HepG2 (cell line): ENCODE results near the gene ZFP36L2. TPM values are rescaled to one million over a fixed set of nuclear protein-coding genes. Genes with fewer than 3 reads are reported as not detected.
A peak's percentile ranks its signal among the peaks of the same experiment; 100 is the strongest.

ENCODE experiments used
- ADNP ChIP-seq: sonication (generic); formaldehyde crosslinking; IDR thresholded peaks from 2 replicates; pipeline ENCODE4 v1.4.0; 2020; ENCODE audit warnings: missing genetic modification reagents
- ATF2 ChIP-seq: sonication (generic); formaldehyde crosslinking; IDR thresholded peaks from 2 replicates; pipeline ENCODE4 v1.4.0; 2020; ENCODE audit warnings: missing genetic modification reagents
- ATF7-NPFF ChIP-seq: sonication (generic); formaldehyde crosslinking; IDR thresholded peaks from 2 replicates; pipeline ENCODE4 v1.8.1; 2023; ENCODE audit warnings: mild to moderate bottlenecking, low read depth, missing genetic modification reagents, moderate library complexity
- FOSL1 ChIP-seq: sonication (generic); formaldehyde crosslinking; IDR thresholded peaks from 2 replicates; pipeline ENCODE4 v1.9.0; 2021; ENCODE audit warnings: missing genetic modification reagents, borderline replicate concordance
- FOXC1 ChIP-seq: sonication (generic); formaldehyde crosslinking; IDR thresholded peaks from 2 replicates; pipeline ENCODE4 v1.8.0; 2022; ENCODE audit warnings: mild to moderate bottlenecking, missing genetic modification reagents, borderline replicate concordance
- HINFP ChIP-seq: sonication (generic); formaldehyde crosslinking; IDR thresholded peaks from 2 replicates; pipeline ENCODE4 v1.4.0; 2020; ENCODE audit warnings: low read depth, mild to moderate bottlenecking, missing genetic modification reagents
- NR0B2 ChIP-seq: sonication (generic); formaldehyde crosslinking; IDR thresholded peaks from 2 replicates; pipeline ENCODE4 v1.4.0; 2020; ENCODE audit warnings: mild to moderate bottlenecking, missing genetic modification reagents
- PCBP2 ChIP-seq: fragments of 200-400 bp; formaldehyde crosslinking; optimal IDR thresholded peaks from 2 replicates; pipeline ENCODE3; 2018; ENCODE audit warnings: low read length, low read depth; ENCODE audit not compliant: poor library complexity, severe bottlenecking
- PHF20 ChIP-seq: sonication (generic); formaldehyde crosslinking; IDR thresholded peaks from 2 replicates; pipeline ENCODE4 v1.5.0; 2020; ENCODE audit warnings: mild to moderate bottlenecking, missing genetic modification reagents
- PRMT3 ChIP-seq: sonication (generic); formaldehyde crosslinking; IDR thresholded peaks from 2 replicates; pipeline ENCODE4 v1.8.1; 2022; ENCODE audit warnings: low read depth, mild to moderate bottlenecking, moderate library complexity, missing genetic modification reagents, borderline replicate concordance
- TERF1 ChIP-seq: sonication (generic); formaldehyde crosslinking; IDR thresholded peaks from 2 replicates; pipeline ENCODE4 v1.8.0; 2022; ENCODE audit warnings: mild to moderate bottlenecking, missing genetic modification reagents, moderate library complexity
- USF2 ChIP-seq, 2 experiments: sonication (generic) in 1 of 2; formaldehyde crosslinking in 1 of 2; IDR thresholded peaks; 2 replicates each; pipeline versions ENCODE4 v1.5.1 to v1.6.1; 2011 to 2020; ENCODE audit warnings: borderline replicate concordance in 1 of 2, low read depth in 1 of 2, low read length in 1 of 2, mild to moderate bottlenecking in 1 of 2, missing genetic modification reagents in 1 of 2, moderate library complexity in 1 of 2
- ZNF512B ChIP-seq: sonication (generic); formaldehyde crosslinking; IDR thresholded peaks from 2 replicates; pipeline ENCODE4 v1.5.1; 2020; ENCODE audit warnings: missing genetic modification reagents, mild to moderate bottlenecking, borderline replicate concordance
- ZNF639 ChIP-seq: conservative IDR thresholded peaks from 2 replicates; pipeline ENCODE4 v1.6.1; 2018; ENCODE audit warnings: missing genetic modification reagents
- polyA plus RNA-seq, 8 experiments: library from polyadenylated mRNA; depleted of rRNA in 3 of 8; stranded (reverse) in 7 of 8; unstranded in 1 of 8; fragments of >200 nt; fragmentation: Illumina TruSeq in 4 of 8; extraction: Trizol in 4 of 8; gene quantifications; 2 replicates each; pipeline versions ENCODE4 v1.2.1 to v1.2.3, GENCODE V29; 2011 to 2016; ENCODE audit warnings: low read depth in 4 of 8, missing spikeins in 1 of 8, mixed read lengths in 1 of 8; ENCODE audit not compliant: insufficient read depth in 1 of 8
- total RNA-seq, 5 experiments: library from RNA; depleted of rRNA; stranded (reverse); fragments of >200 nt; fragmentation: Illumina TruSeq; extraction: Trizol; gene quantifications; 2 replicates each; pipeline ENCODE4 v1.2.3, GENCODE V29; 2016; ENCODE audit warnings: low read depth in 1 of 5

Gene ZFP36L2
- total and polyA plus RNA-seq, 2 of the 13 experiments (the other 11 are each of a cell fraction or from before 2014, with no cell fraction given), result 11.2 to 21.8 TPM

- TF ChIP-seq USF2 (IDR thresholded peaks at IDR 0.05; ENCODE audit: low read depth, low read length) (peak; percentile 90), USF2 (CRISPR knock-in tag; IDR thresholded peaks at IDR 0.05; ENCODE audit: borderline replicate concordance) (peak; percentile 79; the same call in 1 of the 2 replicates), ADNP (no peak), FOSL1 (peak; percentile 71; the same call in 1 of the 2 replicates), ATF7-NPFF (peak; percentile 67), PCBP2 (peak; percentile 64), TERF1 (CRISPR knock-in tag) (no peak), ZNF639 (CRISPR knock-in tag) (peak; percentile 61), PRMT3 (CRISPR knock-in tag) (peak; percentile 73), HINFP (CRISPR knock-in tag) (peak; percentile 63; the same call in 1 of the 2 replicates), FOXC1 (CRISPR knock-in tag) (peak; percentile 75; the same call in 1 of the 2 replicates), ZNF512B (no peak), ATF2 (CRISPR knock-in tag) (peak; percentile 59; the same call in 1 of the 2 replicates), NR0B2 (CRISPR knock-in tag) (no peak), PHF20 (no peak)
Observed at GRCh38 chr2:43221763-43222474, 4.5 kb downstream of the ZFP36L2 start (continued).
